Liver (tissue), 9 donors: ENCODE results near the gene AMPD1. TPM values are rescaled to one million over a fixed set of nuclear protein-coding genes. Genes with fewer than 3 reads are reported as not detected.

Source experiments
- DNase-seq: peaks from one replicate; pipeline ENCODE4 v3.0.0-alpha.2; 2017; ENCODE audit warnings: low spot score
- H3K27ac ChIP-seq, 2 donors: one replicate each; pipeline ENCODE4 v1.7.0; 2013; ENCODE audit warnings: inconsistent platforms in 2 of 2, low read length in 2 of 2, control low read depth in 1 of 2, low read depth in 1 of 2, mild to moderate bottlenecking in 1 of 2
- H3K27me3 ChIP-seq, 4 donors: one replicate each; pipeline versions ENCODE4 v1.6.1 to v1.7.0; 2013; ENCODE audit warnings: low read length in 3 of 4, inconsistent platforms in 1 of 4, mild to moderate bottlenecking in 1 of 4, moderate library complexity in 1 of 4; ENCODE audit not compliant: control insufficient read depth in 4 of 4, insufficient read depth in 4 of 4
- H3K36me3 ChIP-seq, 4 donors: one replicate each; pipeline versions ENCODE4 v1.6.1 to v1.7.0; 2013; ENCODE audit warnings: low read length in 3 of 4, mild to moderate bottlenecking in 3 of 4, low read depth in 1 of 4, moderate library complexity in 1 of 4; ENCODE audit not compliant: control insufficient read depth in 4 of 4, insufficient read depth in 3 of 4
- H3K4me1 ChIP-seq, 4 donors: one replicate each; pipeline versions ENCODE4 v1.6.1 to v1.7.0; 2013; ENCODE audit warnings: low read length in 3 of 4, mild to moderate bottlenecking in 3 of 4, moderate library complexity in 1 of 4; ENCODE audit not compliant: control insufficient read depth in 4 of 4, insufficient read depth in 4 of 4
- H3K4me3 ChIP-seq, 3 donors: one replicate each; pipeline versions ENCODE4 v1.6.1 to v1.7.0; 2013; ENCODE audit warnings: low read length in 3 of 3, control low read depth in 1 of 3, low read depth in 1 of 3, mild to moderate bottlenecking in 1 of 3
- H3K9ac ChIP-seq, 2 donors: one replicate each; pipeline ENCODE4 v1.7.0; 2013; ENCODE audit warnings: low read length in 2 of 2, mild to moderate bottlenecking in 2 of 2, moderate library complexity in 2 of 2, control low read depth in 1 of 2, low read depth in 1 of 2
- H3K9me3 ChIP-seq, 4 donors: one replicate each; pipeline versions ENCODE4 v1.6.1 to v1.7.0; 2013; ENCODE audit warnings: low read length in 3 of 4; ENCODE audit not compliant: control insufficient read depth in 4 of 4
- ATF3 ChIP-seq: IDR thresholded peaks from 2 replicates; pipeline ENCODE4 v1.6.1; 2016; ENCODE audit warnings: antibody characterized with exemption
- CTCF ChIP-seq: fragments of 150-350 bp; IDR thresholded peaks from 2 replicates; pipeline ENCODE4 v1.5.1; 2017; ENCODE audit warnings: improper control_type of control experiment, low read depth, low read length; ENCODE audit not compliant: missing input control
- EGR1 ChIP-seq, 2 donors: IDR thresholded peaks; 2 replicates each; pipeline ENCODE4 v1.6.1; 2016 to 2018; ENCODE audit warnings: antibody characterized with exemption in 2 of 2, low read depth in 2 of 2
- FOXA1 ChIP-seq: IDR thresholded peaks from 2 replicates; pipeline ENCODE4 v1.6.1; 2016; ENCODE audit warnings: antibody characterized with exemption
- FOXA2 ChIP-seq: IDR thresholded peaks from 2 replicates; pipeline ENCODE4 v1.6.1; 2016; ENCODE audit warnings: antibody characterized with exemption
- GABPA ChIP-seq, 2 donors: IDR thresholded peaks in 1 of 2; conservative IDR thresholded peaks in 1 of 2; 2 replicates each; pipeline ENCODE4 v1.6.1; 2016; ENCODE audit warnings: antibody characterized with exemption in 2 of 2, mild to moderate bottlenecking in 1 of 2, moderate library complexity in 1 of 2
- HNF4A ChIP-seq, 2 donors: conservative IDR thresholded peaks; 2 replicates each; pipeline ENCODE4 v1.6.1; 2016; ENCODE audit warnings: antibody characterized with exemption in 2 of 2, mild to moderate bottlenecking in 2 of 2
- HNF4G ChIP-seq: IDR thresholded peaks from 2 replicates; pipeline ENCODE4 v1.6.1; 2016; ENCODE audit warnings: antibody characterized with exemption
- JUND ChIP-seq, 2 donors: IDR thresholded peaks; 2 replicates each; pipeline ENCODE4 v1.6.1; 2016; ENCODE audit warnings: antibody characterized with exemption in 2 of 2
- MAX ChIP-seq: IDR thresholded peaks from 2 replicates; pipeline ENCODE4 v1.6.1; 2016; ENCODE audit warnings: antibody characterized with exemption
- NR2F2 ChIP-seq: IDR thresholded peaks from 2 replicates; pipeline ENCODE4 v1.6.1; 2016; ENCODE audit warnings: antibody characterized with exemption
- RAD21 ChIP-seq, 2 donors: IDR thresholded peaks; 2 replicates each; pipeline ENCODE4 v1.6.1; 2016; ENCODE audit warnings: antibody characterized with exemption in 2 of 2, mild to moderate bottlenecking in 2 of 2
- REST ChIP-seq: IDR thresholded peaks from 2 replicates; pipeline ENCODE4 v1.6.1; 2016; ENCODE audit warnings: antibody characterized with exemption, mild to moderate bottlenecking
- RXRA ChIP-seq, 2 donors: IDR thresholded peaks; 2 replicates each; pipeline ENCODE4 v1.6.1; 2017 to 2018; ENCODE audit warnings: antibody characterized with exemption in 2 of 2, mild to moderate bottlenecking in 1 of 2
- SP1 ChIP-seq: IDR thresholded peaks from 2 replicates; pipeline ENCODE4 v1.6.1; 2018; ENCODE audit warnings: antibody characterized with exemption, mild to moderate bottlenecking
- TAF1 ChIP-seq: conservative IDR thresholded peaks from 2 replicates; pipeline ENCODE4 v1.6.1; 2016; ENCODE audit warnings: antibody characterized with exemption, mild to moderate bottlenecking
- YY1 ChIP-seq: IDR thresholded peaks from 2 replicates; pipeline ENCODE4 v1.6.1; 2016; ENCODE audit warnings: antibody characterized with exemption, mild to moderate bottlenecking
- ZBTB33 ChIP-seq: IDR thresholded peaks from 2 replicates; pipeline ENCODE4 v1.6.1; 2016; ENCODE audit warnings: antibody characterized with exemption
- WGBS: extraction: QIAGEN DNeasy Blood & Tissue Kit; methylation state at CpG from one replicate; pipeline ENCODE4 v1.1.7; 2013; 5-methylcytosine and 5-hydroxymethylcytosine counted together
- polyA plus RNA-seq, 2 donors: library from polyadenylated mRNA; stranded (reverse) in 1 of 2; unstranded in 1 of 2; fragments of 200-250 nt in 1 of 2; fragments of >200 nt in 1 of 2; fragmentation: Nextera tagmentation in 1 of 2; extraction: Ambion mirVana in 1 of 2; gene quantifications; one replicate each; pipeline versions ENCODE4 v1.2.1 to v1.2.3, GENCODE V29; 2013 to 2015
- total RNA-seq, 2 donors: library from RNA; depleted of rRNA; stranded (reverse); fragments of >200 nt; gene quantifications; one replicate each; pipeline ENCODE4 v1.2.3, GENCODE V29; 2014
- donor health status: healthy.
- donor health status: healthy.
- donor health status: healthy.
- donor health status: healthy.
- donor health status: healthy.

AMPD1 gene
- total and polyA plus RNA-seq, 4 donors, result 0.03 TPM; not detected in 3

- Histone ChIP-seq H3K27me3 (no peaks in the 10 kb centered on the region), H3K4me3 (no peak overlapping the region), H3K36me3 (peaks cover 11 to 62% (median 38%) of the 10 kb centered on the region in 4 donors), H3K4me1 (peaks cover 0 to 2% (median under 1%) of the 10 kb centered on the region in 4 donors), H3K27ac (no peak overlapping the region), H3K9me3 (no peaks in the 10 kb centered on the region), H3K9ac (no peak overlapping the region)
- 94% methylated on average over 3 of the region's 3 CpGs for WGBS
- DNase-seq, result no peak
- TF ChIP-seq REST, result no peak
- TF ChIP-seq GABPA (IDR thresholded peaks at IDR 0.05 in 1 of 2, conservative IDR thresholded peaks at IDR 0.05 in 1 of 2), result no peak
- TF ChIP-seq FOXA1, result no peak
- no peak for TF ChIP-seq SP1
- no peak for TF ChIP-seq HNF4A (conservative IDR thresholded peaks at IDR 0.05)
- no peak for TF ChIP-seq HNF4G
- TF ChIP-seq TAF1, result no peak
- no peak for TF ChIP-seq MAX
- no peak for TF ChIP-seq RAD21 (IDR thresholded peaks at IDR 0.05)
- TF ChIP-seq JUND (IDR thresholded peaks at IDR 0.05), result no peak
- TF ChIP-seq YY1, result no peak
- no peak for TF ChIP-seq RXRA (IDR thresholded peaks at IDR 0.05)
- no peak for TF ChIP-seq EGR1 (IDR thresholded peaks at IDR 0.05; ENCODE audit: low read depth in 2 of 2)
- no peak for TF ChIP-seq CTCF
- TF ChIP-seq NR2F2, result no peak
- TF ChIP-seq ZBTB33, result no peak
- TF ChIP-seq ATF3, result no peak
- TF ChIP-seq FOXA2, result no peak
Measured at GRCh38 chr1:114710360-114710759, 15.0 kb upstream of the AMPD1 start.
